ENCODE measurements around the gene GFM1.

GRCh38 chr3:158617982-158618875 lies 26.1 kb upstream of the GFM1 start:
- TF ChIP-seq NANOG (IDR thresholded peaks at IDR 0.05; ENCODE audit: borderline replicate concordance) (no peak), CTCF (conservative IDR thresholded peaks at IDR 0.05; ENCODE audit: low read depth in 2 of 2) (no peak), EZH2phosphoT487 (IDR thresholded peaks at IDR 0.05; ENCODE audit: unreplicated experiment) (no peak), EZH2 (IDR thresholded peaks at IDR 0.05; ENCODE audit: low read depth, unreplicated experiment) (no peak), CREB1 (CRISPR knock-in tag; IDR thresholded peaks at IDR 0.05; ENCODE audit: low read depth) (no peak), POLR2AphosphoS5 (IDR thresholded peaks at IDR 0.05; ENCODE audit: low read depth) (no peak), JUNB (IDR thresholded peaks at IDR 0.05; ENCODE audit: unreplicated experiment) (no peak)
